Measurements from ENCODE around the gene ZNF771. TPM values are rescaled to one million over a fixed set of nuclear protein-coding genes. Genes with fewer than 3 reads are reported as not detected.

The ZNF771 gene
- total RNA-seq, 1 experiment from 2014 or later, result 19.0 TPM

DNA sequence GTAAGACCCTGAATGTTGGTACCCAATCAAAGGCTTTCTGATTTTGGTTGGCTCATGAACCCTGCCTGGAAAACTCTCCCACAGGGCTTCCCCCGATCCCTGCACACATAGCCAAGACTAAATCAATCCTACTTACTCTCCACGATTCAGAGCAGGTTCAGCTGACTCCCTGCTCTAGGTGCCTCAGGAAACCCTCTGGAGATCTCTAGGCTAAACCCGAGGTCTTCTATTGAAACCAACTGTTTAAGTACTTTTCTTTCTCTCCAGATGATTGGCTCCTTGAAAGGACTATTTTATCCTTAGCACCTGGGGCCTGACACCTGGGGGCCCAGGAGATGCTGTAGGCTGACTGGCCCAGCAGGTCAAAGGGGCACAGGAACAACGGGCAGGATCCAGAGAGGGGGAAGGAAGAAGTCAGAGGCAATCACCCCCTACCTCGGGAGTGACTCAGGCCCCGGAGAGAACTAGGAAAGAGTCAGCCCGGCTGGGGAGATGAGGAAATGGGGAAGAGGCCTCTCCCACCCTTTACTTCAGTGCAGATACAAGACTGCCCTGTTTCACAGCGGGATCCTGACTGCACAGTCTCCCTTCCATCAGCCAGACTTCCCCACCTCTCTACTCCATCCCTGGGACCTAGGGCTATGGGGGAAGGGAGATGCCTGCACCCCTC is 39.1 kb upstream of the ZNF771 start:
- BruUV-seq (replicated peaks), result TSS peak; percentile 27
- peak overlapping the region; percentile 75 for H3K4me3 ChIP-seq
- H4K20me1 ChIP-seq (ENCODE audit: insufficient read depth), result peaks cover 46% of the 10 kb centered on the region
- H3K27me3 ChIP-seq (ENCODE audit: insufficient read depth, low read depth), result no peaks in the 10 kb centered on the region
- intact Hi-C loops (cut with micrococcal nuclease; ENCODE audit: unreplicated experiment), result no loop called here
- DNase-seq, result peak; percentile 39 to 69
- CTCF ChIA-PET, result no interaction called here
- H3K9me2 ChIP-seq (ENCODE audit: insufficient read depth), result no peaks in the 10 kb centered on the region
- no peak for TF ChIP-seq CTCF (conservative IDR thresholded peaks at IDR 0.05)
- no peak for TF ChIP-seq EZH2 (IDR thresholded peaks at IDR 0.05; ENCODE audit: low read depth)
- peak overlapping the region; percentile 18; the same call in 1 of the 2 replicates for H3K27ac ChIP-seq
- H3K79me2 ChIP-seq (ENCODE audit: low read depth), result peaks cover 66% of the 10 kb centered on the region
- H3K4me2 ChIP-seq, result peak overlapping the region; percentile 98
- H3F3A ChIP-seq (ENCODE audit: insufficient read depth, low read depth), result peaks cover 11% of the 10 kb centered on the region
- no peak overlapping the region for H2AFZ ChIP-seq
- H3K36me3 ChIP-seq (ENCODE audit: low read depth), result peaks cover 9% of the 10 kb centered on the region; the same call in 1 of the 2 replicates
- POLR2A ChIA-PET (ENCODE audit: unreplicated experiment), result no interaction called here
- peaks cover 22% of the 10 kb centered on the region for H3K4me1 ChIP-seq (replicated peaks; ENCODE audit: insufficient read depth)
- H3K9me3 ChIP-seq (ENCODE audit: insufficient read depth, low read depth), result no peaks in the 10 kb centered on the region

DNA sequence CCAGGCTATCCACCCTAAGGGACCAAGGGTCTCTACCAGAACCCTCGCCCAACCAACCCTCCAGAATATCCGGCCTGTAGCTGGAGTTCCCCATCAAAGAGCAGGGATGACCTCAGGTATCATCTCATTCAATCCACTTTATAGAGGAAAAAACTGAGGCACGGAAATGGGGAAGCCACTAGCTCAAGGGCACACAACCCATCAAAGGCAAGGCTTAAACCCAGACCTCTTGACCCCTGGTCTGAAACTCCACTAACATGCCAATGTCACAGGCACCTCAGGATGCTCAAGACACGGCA is 38.7 kb upstream of the ZNF771 start:
- H3F3A ChIP-seq (ENCODE audit: insufficient read depth, low read depth), result peaks cover 11% of the 10 kb centered on the region
- intact Hi-C loops (cut with micrococcal nuclease; ENCODE audit: unreplicated experiment), result no loop called here
- H3K79me2 ChIP-seq (ENCODE audit: low read depth), result peaks cover 61% of the 10 kb centered on the region
- peaks cover 9% of the 10 kb centered on the region; the same call in 1 of the 2 replicates for H3K36me3 ChIP-seq (ENCODE audit: low read depth)
- H3K27me3 ChIP-seq (ENCODE audit: insufficient read depth, low read depth), result no peaks in the 10 kb centered on the region
- H3K4me3 ChIP-seq, result peak overlapping the region; percentile 75
- TF ChIP-seq EZH2 (IDR thresholded peaks at IDR 0.05; ENCODE audit: low read depth), result no peak
- no peak for TF ChIP-seq CTCF (conservative IDR thresholded peaks at IDR 0.05)
- peaks cover 46% of the 10 kb centered on the region for H4K20me1 ChIP-seq (ENCODE audit: insufficient read depth)
- no peak for DNase-seq
- ChIA-PET CTCF (no interaction called here), POLR2A (ENCODE audit: unreplicated experiment) (no interaction called here)
- H2AFZ ChIP-seq, result no peak overlapping the region
- no peaks in the 10 kb centered on the region for H3K9me3 ChIP-seq (ENCODE audit: insufficient read depth, low read depth)
- peak overlapping the region; percentile 18; the same call in 1 of the 2 replicates for H3K27ac ChIP-seq
- H3K4me1 ChIP-seq (replicated peaks; ENCODE audit: insufficient read depth), result peaks cover 22% of the 10 kb centered on the region
- H3K4me2 ChIP-seq, result peak overlapping the region; percentile 98
- no TSS peak for BruUV-seq (replicated peaks)
- no peaks in the 10 kb centered on the region for H3K9me2 ChIP-seq (ENCODE audit: insufficient read depth)

DNA sequence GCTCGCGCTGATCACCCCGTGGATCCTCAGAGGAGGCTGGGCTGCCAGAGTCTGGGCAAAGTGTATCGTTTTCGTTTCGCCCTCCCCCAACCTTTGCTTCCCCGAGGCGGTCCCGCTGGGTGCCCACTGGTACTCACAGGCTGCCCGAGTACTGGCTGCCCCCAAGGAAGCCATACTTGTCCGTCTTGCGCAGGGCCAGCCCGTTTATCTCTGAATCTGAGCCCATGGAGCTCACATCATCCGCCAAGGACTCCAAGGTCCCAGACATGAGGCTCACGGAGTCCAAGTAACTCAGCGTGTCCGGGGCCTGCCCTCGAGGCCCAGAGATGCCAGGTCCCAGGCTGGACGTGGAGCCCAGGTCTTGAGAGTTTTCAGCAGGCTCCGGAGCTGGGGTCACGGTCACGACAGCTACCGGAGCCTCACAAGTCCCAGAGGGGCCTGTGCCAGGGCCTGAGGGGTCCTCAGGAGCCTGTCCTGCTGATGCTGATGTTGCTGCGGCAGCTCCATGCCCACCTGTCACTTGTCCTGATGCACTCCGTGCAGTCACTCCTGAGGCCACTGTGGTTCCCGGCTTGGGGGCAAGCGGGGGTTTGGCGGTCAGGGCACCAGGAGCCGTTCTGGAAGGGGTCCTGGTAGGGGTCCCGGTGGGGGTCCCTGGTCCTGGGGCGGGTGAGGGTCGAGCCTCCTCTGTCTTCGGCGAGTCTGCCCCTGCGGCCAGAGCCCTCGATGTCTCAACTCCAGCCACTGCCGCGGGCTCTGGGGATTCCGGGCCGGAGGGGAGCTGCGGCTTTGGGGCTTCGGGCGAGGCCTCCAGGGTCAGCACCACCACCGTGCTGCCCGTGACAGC is 38.1 kb upstream of the ZNF771 start:
- H3K9me3 ChIP-seq (ENCODE audit: insufficient read depth, low read depth), result no peaks in the 10 kb centered on the region
- H3K27ac ChIP-seq, result peak overlapping the region; percentile 18; the same call in 1 of the 2 replicates
- H3K79me2 ChIP-seq (ENCODE audit: low read depth), result peaks cover 56% of the 10 kb centered on the region
- ChIA-PET POLR2A (ENCODE audit: unreplicated experiment) (no interaction called here), CTCF (interaction anchor here (1.0 kb wide), 1 partner anchor 38 kb away, joined by 3 read pairs; the partner anchor contains the start of gene ZNF771)
- H3F3A ChIP-seq (ENCODE audit: insufficient read depth, low read depth), result peaks cover 11% of the 10 kb centered on the region
- H3K4me2 ChIP-seq, result peak overlapping the region; percentile 98
- peak in 1 of 2 experiments; percentile 13 for DNase-seq
- no peaks in the 10 kb centered on the region for H3K27me3 ChIP-seq (ENCODE audit: insufficient read depth, low read depth)
- H3K36me3 ChIP-seq (ENCODE audit: low read depth), result peaks cover 9% of the 10 kb centered on the region; the same call in 1 of the 2 replicates
- intact Hi-C loops (cut with micrococcal nuclease; ENCODE audit: unreplicated experiment), result no loop called here
- H3K9me2 ChIP-seq (ENCODE audit: insufficient read depth), result no peaks in the 10 kb centered on the region
- TF ChIP-seq CTCF (conservative IDR thresholded peaks at IDR 0.05), result no peak
- TF ChIP-seq EZH2 (IDR thresholded peaks at IDR 0.05; ENCODE audit: low read depth), result no peak
- H3K4me3 ChIP-seq, result peak overlapping the region; percentile 75
- H3K4me1 ChIP-seq (replicated peaks; ENCODE audit: insufficient read depth), result peaks cover 22% of the 10 kb centered on the region
- no TSS peak for BruUV-seq (replicated peaks)
- no peak overlapping the region for H2AFZ ChIP-seq
- H4K20me1 ChIP-seq (ENCODE audit: insufficient read depth), result peaks cover 42% of the 10 kb centered on the region

All from PC-9 (cell line).